OCI-LY3 (cell line): ENCODE results near the gene CDH8.

Experiments used
- H2AFZ ChIP-seq: fragments of 200-600, 300-600 bp; shearing (Covaris generic); 2 replicates; pipeline ENCODE4 v1.6.0; 2014; ENCODE audit warnings: antibody characterized with exemption, low read depth, low read length
- H3K27ac ChIP-seq: fragments of 200-600, 300-600 bp; sonication (generic); 2 replicates; pipeline ENCODE4 v1.5.1; 2014; ENCODE audit warnings: mild to moderate bottlenecking, low read length, moderate library complexity, mixed read lengths
- H3K27me3 ChIP-seq: fragments of 200-600, 300-600 bp; sonication (generic); 2 replicates; pipeline ENCODE4 v1.6.1; 2014; ENCODE audit warnings: low read depth, low read length, mixed read lengths
- H3K36me3 ChIP-seq: fragments of 200-600, 300-600 bp; sonication (generic); replicated peaks from 2 replicates; pipeline ENCODE3; 2014; ENCODE audit warnings: low read depth, low read length, mixed read lengths
- H3K4me1 ChIP-seq: fragments of 300-600, 200-600 bp; sonication (generic); 2 replicates; pipeline ENCODE4 v1.6.1; 2014; ENCODE audit warnings: low read length, mixed read lengths
- H3K4me2 ChIP-seq: fragments of 200-600, 300-600 bp; sonication (generic); 2 replicates; pipeline ENCODE4 v1.6.1; 2014; ENCODE audit warnings: low read length, mixed read lengths
- H3K4me3 ChIP-seq: fragments of 300-600, 200-600 bp; sonication (generic); 2 replicates; pipeline ENCODE4 v1.5.1; 2014; ENCODE audit warnings: antibody characterized with exemption, mild to moderate bottlenecking, low read length, moderate library complexity
- H3K79me2 ChIP-seq: fragments of 300-600, 200-600 bp; shearing (Covaris generic); 2 replicates; pipeline ENCODE4 v1.6.1; 2014; ENCODE audit warnings: mild to moderate bottlenecking, low read length, mixed read lengths
- H3K9ac ChIP-seq: fragments of 300-600, 200-600 bp; shearing (Covaris generic); 2 replicates; pipeline ENCODE4 v1.6.0; 2014; ENCODE audit warnings: mild to moderate bottlenecking, low read length, moderate library complexity
- H3K9me3 ChIP-seq: fragments of 200-600, 300-600 bp; shearing (Covaris generic); 2 replicates; pipeline ENCODE4 v1.6.1; 2014; ENCODE audit warnings: low read length, mixed read lengths; ENCODE audit not compliant: insufficient read depth
- H4K20me1 ChIP-seq: fragments of 200-600, 300-600 bp; sonication (generic); 2 replicates; pipeline ENCODE4 v1.6.1; 2016; ENCODE audit warnings: low read length, mixed read lengths; ENCODE audit not compliant: insufficient read depth
- CTCF ChIP-seq: fragments of 200-600, 300-600 bp; sonication (generic); IDR thresholded peaks from 2 replicates; pipeline ENCODE4 v1.5.1; 2014; ENCODE audit warnings: antibody characterized with exemption, low read length, low read depth
- EZH2phosphoT487 ChIP-seq: fragments of 200-600 bp; shearing (Covaris generic); IDR thresholded peaks from 2 replicates; pipeline ENCODE4 v1.6.1; 2018; ENCODE audit warnings: antibody characterized with exemption, mixed run types, low read depth

The CDH8 gene

GRCh38 chr16:61677776-61678175 is 358.5 kb downstream of the CDH8 start:
- Histone ChIP-seq H4K20me1 (no peaks in the 10 kb centered on the region), H3K4me1 (no peaks in the 10 kb centered on the region), H3K4me2 (no peak overlapping the region), H3K27me3 (no peaks in the 10 kb centered on the region), H3K27ac (no peak overlapping the region), H3K9ac (no peak overlapping the region), H2AFZ (no peak overlapping the region), H3K36me3 (no peaks in the 10 kb centered on the region), H3K9me3 (no peaks in the 10 kb centered on the region), H3K4me3 (no peak overlapping the region), H3K79me2 (no peaks in the 10 kb centered on the region)
- TF ChIP-seq CTCF (no peak), EZH2phosphoT487 (no peak)

GRCh38 chr16:61676740-61677139 is 359.5 kb downstream of the CDH8 start:
- Histone ChIP-seq H3K4me3 (no peak overlapping the region), H3K9ac (no peak overlapping the region), H3K9me3 (no peaks in the 10 kb centered on the region), H3K36me3 (no peaks in the 10 kb centered on the region), H2AFZ (no peak overlapping the region), H3K79me2 (no peaks in the 10 kb centered on the region), H3K4me1 (no peaks in the 10 kb centered on the region), H3K4me2 (no peak overlapping the region), H3K27ac (no peak overlapping the region), H4K20me1 (no peaks in the 10 kb centered on the region), H3K27me3 (no peaks in the 10 kb centered on the region)
- TF ChIP-seq CTCF (no peak), EZH2phosphoT487 (no peak)

GRCh38 chr16:61671161-61671560 is 365.1 kb downstream of the CDH8 start:
- Histone ChIP-seq H3K9me3 (no peaks in the 10 kb centered on the region), H3K4me1 (no peaks in the 10 kb centered on the region), H3K27ac (no peak overlapping the region), H3K79me2 (no peaks in the 10 kb centered on the region), H3K4me3 (no peak overlapping the region), H3K4me2 (no peak overlapping the region), H3K9ac (no peak overlapping the region), H3K36me3 (no peaks in the 10 kb centered on the region), H4K20me1 (no peaks in the 10 kb centered on the region), H2AFZ (no peak overlapping the region), H3K27me3 (no peaks in the 10 kb centered on the region)
- no peak for TF ChIP-seq EZH2phosphoT487
- no peak for TF ChIP-seq CTCF

GRCh38 chr16:61665512-61665911 is 370.7 kb downstream of the CDH8 start:
- Histone ChIP-seq H3K27me3 (no peaks in the 10 kb centered on the region), H3K79me2 (no peaks in the 10 kb centered on the region), H3K36me3 (no peaks in the 10 kb centered on the region), H3K9me3 (no peaks in the 10 kb centered on the region), H3K27ac (no peak overlapping the region), H3K4me1 (no peaks in the 10 kb centered on the region), H3K4me3 (no peak overlapping the region), H2AFZ (no peak overlapping the region), H4K20me1 (no peaks in the 10 kb centered on the region), H3K4me2 (no peak overlapping the region), H3K9ac (no peak overlapping the region)
- no peak for TF ChIP-seq CTCF
- no peak for TF ChIP-seq EZH2phosphoT487
